Body of pancreas (tissue), 4 donors: ENCODE data around the gene ADAM15.

Source experiments
- POLR2A ChIP-seq, 3 donors: fragments of 450-650 bp; IDR thresholded peaks; one replicate each; pipeline ENCODE4 v1.6.1; 2016; ENCODE audit warnings: antibody characterized with exemption in 3 of 3, mild to moderate bottlenecking in 2 of 3
- TF ChIP-seq, protein P1 (sequence below), 7 experiments: fragments of 450-650 bp in 4 of 7; fragments of 200-600 bp in 3 of 7; sonication (generic) in 3 of 7; IDR thresholded peaks; one replicate each; pipeline ENCODE4 v1.5.1; 2016 to 2019; ENCODE audit warnings: antibody characterized with exemption in 7 of 7

DNA sequence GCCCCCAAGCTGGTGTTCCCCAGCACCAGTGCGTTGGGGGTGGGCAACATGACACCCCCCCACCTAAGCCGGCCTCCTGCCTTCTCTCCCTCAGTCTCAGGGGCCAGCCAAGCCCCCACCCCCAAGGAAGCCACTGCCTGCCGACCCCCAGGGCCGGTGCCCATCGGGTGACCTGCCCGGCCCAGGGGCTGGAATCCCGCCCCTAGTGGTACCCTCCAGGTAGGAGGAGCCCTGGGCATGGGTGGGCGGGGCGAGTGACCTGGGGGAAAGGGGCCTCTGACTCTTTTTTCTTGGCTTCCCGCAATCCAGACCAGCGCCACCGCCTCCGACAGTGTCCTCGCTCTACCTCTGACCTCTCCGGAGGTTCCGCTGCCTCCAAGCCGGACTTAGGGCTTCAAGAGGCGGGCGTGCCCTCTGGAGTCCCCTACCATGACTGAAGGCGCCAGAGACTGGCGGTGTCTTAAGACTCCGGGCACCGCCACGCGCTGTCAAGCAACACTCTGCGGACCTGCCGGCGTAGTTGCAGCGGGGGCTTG is 11.1 kb downstream of the ADAM15 start:
- TF ChIP-seq, protein P1, sequence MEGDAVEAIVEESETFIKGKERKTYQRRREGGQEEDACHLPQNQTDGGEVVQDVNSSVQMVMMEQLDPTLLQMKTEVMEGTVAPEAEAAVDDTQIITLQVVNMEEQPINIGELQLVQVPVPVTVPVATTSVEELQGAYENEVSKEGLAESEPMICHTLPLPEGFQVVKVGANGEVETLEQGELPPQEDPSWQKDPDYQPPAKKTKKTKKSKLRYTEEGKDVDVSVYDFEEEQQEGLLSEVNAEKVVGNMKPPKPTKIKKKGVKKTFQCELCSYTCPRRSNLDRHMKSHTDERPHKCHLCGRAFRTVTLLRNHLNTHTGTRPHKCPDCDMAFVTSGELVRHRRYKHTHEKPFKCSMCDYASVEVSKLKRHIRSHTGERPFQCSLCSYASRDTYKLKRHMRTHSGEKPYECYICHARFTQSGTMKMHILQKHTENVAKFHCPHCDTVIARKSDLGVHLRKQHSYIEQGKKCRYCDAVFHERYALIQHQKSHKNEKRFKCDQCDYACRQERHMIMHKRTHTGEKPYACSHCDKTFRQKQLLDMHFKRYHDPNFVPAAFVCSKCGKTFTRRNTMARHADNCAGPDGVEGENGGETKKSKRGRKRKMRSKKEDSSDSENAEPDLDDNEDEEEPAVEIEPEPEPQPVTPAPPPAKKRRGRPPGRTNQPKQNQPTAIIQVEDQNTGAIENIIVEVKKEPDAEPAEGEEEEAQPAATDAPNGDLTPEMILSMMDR (IDR thresholded peaks at IDR 0.05), result peak in 1 of 7 experiments; percentile 1
- TF ChIP-seq POLR2A (IDR thresholded peaks at IDR 0.05), result no peak
